Measurements from ENCODE around the gene ADGRL1. TPM values are rescaled to one million over a fixed set of nuclear protein-coding genes. Genes with fewer than 3 reads are reported as not detected.
A peak's percentile ranks its signal among the peaks of the same experiment; 100 is the strongest.

The ADGRL1 gene
- total and polyA plus RNA-seq, 2 of the 8 experiments (the other 6 are each of a cell fraction or from before 2014, with no cell fraction given): 95.6 to 112 TPM

- TF ChIP-seq POU5F1 (IDR thresholded peaks at IDR 0.05; ENCODE audit: low read depth, low read length) (no peak), MAFK (IDR thresholded peaks at IDR 0.05; ENCODE audit: low read depth, low read length) (no peak), TBP (IDR thresholded peaks at IDR 0.05; ENCODE audit: low read depth, low read length) (no peak), CEBPB (IDR thresholded peaks at IDR 0.05; ENCODE audit: low read depth, low read length) (no peak), NANOG (IDR thresholded peaks at IDR 0.05; ENCODE audit: insufficient read depth, low read depth, low read length, poor library complexity, severe bottlenecking) (peak; percentile 3)
Observed at GRCh38 chr19:14117668-14118164, 88.3 kb downstream of the ADGRL1 start, which contains the start of gene PRKACA (continued).
